Measurements from ENCODE around the gene FAM120B.

FAM120B gene

GRCh38 chr6:170440437-170440836 is 133.9 kb downstream of the FAM120B start:
- ATAC-seq: no peak
- no peak for TF ChIP-seq GLIS3 (CRISPR knock-in tag; IDR thresholded peaks at IDR 0.05)
- TF ChIP-seq ISL1 (CRISPR knock-in tag; IDR thresholded peaks at IDR 0.05): no peak
- no peak for TF ChIP-seq RARB (CRISPR knock-in tag; IDR thresholded peaks at IDR 0.05)
- no peak for TF ChIP-seq ESRRG (CRISPR knock-in tag; IDR thresholded peaks at IDR 0.05)
- TF ChIP-seq, protein P1, sequence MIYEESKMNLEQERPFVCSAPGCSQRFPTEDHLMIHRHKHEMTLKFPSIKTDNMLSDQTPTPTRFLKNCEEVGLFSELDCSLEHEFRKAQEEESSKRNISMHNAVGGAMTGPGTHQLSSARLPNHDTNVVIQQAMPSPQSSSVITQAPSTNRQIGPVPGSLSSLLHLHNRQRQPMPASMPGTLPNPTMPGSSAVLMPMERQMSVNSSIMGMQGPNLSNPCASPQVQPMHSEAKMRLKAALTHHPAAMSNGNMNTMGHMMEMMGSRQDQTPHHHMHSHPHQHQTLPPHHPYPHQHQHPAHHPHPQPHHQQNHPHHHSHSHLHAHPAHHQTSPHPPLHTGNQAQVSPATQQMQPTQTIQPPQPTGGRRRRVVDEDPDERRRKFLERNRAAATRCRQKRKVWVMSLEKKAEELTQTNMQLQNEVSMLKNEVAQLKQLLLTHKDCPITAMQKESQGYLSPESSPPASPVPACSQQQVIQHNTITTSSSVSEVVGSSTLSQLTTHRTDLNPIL (CRISPR knock-in tag; IDR thresholded peaks at IDR 0.05; ENCODE audit: low read depth): no peak
- TF ChIP-seq, protein P2, sequence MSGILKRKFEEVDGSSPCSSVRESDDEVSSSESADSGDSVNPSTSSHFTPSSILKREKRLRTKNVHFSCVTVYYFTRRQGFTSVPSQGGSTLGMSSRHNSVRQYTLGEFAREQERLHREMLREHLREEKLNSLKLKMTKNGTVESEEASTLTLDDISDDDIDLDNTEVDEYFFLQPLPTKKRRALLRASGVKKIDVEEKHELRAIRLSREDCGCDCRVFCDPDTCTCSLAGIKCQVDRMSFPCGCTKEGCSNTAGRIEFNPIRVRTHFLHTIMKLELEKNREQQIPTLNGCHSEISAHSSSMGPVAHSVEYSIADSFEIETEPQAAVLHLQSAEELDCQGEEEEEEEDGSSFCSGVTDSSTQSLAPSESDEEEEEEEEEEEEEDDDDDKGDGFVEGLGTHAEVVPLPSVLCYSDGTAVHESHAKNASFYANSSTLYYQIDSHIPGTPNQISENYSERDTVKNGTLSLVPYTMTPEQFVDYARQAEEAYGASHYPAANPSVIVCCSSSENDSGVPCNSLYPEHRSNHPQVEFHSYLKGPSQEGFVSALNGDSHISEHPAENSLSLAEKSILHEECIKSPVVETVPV (CRISPR knock-in tag; IDR thresholded peaks at IDR 0.05): no peak
- no peak for TF ChIP-seq TOX (CRISPR knock-in tag; IDR thresholded peaks at IDR 0.05; ENCODE audit: borderline replicate concordance)
- TF ChIP-seq SNAI2 (CRISPR knock-in tag; IDR thresholded peaks at IDR 0.05): no peak
- TF ChIP-seq, protein P3, sequence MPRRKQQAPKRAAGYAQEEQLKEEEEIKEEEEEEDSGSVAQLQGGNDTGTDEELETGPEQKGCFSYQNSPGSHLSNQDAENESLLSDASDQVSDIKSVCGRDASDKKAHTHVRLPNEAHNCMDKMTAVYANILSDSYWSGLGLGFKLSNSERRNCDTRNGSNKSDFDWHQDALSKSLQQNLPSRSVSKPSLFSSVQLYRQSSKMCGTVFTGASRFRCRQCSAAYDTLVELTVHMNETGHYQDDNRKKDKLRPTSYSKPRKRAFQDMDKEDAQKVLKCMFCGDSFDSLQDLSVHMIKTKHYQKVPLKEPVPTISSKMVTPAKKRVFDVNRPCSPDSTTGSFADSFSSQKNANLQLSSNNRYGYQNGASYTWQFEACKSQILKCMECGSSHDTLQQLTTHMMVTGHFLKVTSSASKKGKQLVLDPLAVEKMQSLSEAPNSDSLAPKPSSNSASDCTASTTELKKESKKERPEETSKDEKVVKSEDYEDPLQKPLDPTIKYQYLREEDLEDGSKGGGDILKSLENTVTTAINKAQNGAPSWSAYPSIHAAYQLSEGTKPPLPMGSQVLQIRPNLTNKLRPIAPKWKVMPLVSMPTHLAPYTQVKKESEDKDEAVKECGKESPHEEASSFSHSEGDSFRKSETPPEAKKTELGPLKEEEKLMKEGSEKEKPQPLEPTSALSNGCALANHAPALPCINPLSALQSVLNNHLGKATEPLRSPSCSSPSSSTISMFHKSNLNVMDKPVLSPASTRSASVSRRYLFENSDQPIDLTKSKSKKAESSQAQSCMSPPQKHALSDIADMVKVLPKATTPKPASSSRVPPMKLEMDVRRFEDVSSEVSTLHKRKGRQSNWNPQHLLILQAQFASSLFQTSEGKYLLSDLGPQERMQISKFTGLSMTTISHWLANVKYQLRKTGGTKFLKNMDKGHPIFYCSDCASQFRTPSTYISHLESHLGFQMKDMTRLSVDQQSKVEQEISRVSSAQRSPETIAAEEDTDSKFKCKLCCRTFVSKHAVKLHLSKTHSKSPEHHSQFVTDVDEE (CRISPR knock-in tag; IDR thresholded peaks at IDR 0.05): no peak
- TF ChIP-seq PATZ1 (CRISPR knock-in tag; IDR thresholded peaks at IDR 0.05; ENCODE audit: borderline replicate concordance): no peak
- no peak for TF ChIP-seq OSR1 (CRISPR knock-in tag; IDR thresholded peaks at IDR 0.05)
- TF ChIP-seq POU6F1 (CRISPR knock-in tag; IDR thresholded peaks at IDR 0.05; ENCODE audit: borderline replicate concordance, low read depth): no peak
- no peak for TF ChIP-seq ZFP3 (CRISPR knock-in tag; IDR thresholded peaks at IDR 0.05)
- no peak for TF ChIP-seq ZNF565 (CRISPR knock-in tag; conservative IDR thresholded peaks at IDR 0.05; ENCODE audit: low read depth)
- no peak for TF ChIP-seq ARNTL (CRISPR knock-in tag; IDR thresholded peaks at IDR 0.05; ENCODE audit: borderline replicate concordance, low read depth)
- no peak for TF ChIP-seq CSDC2 (CRISPR knock-in tag; IDR thresholded peaks at IDR 0.05)

DNA sequence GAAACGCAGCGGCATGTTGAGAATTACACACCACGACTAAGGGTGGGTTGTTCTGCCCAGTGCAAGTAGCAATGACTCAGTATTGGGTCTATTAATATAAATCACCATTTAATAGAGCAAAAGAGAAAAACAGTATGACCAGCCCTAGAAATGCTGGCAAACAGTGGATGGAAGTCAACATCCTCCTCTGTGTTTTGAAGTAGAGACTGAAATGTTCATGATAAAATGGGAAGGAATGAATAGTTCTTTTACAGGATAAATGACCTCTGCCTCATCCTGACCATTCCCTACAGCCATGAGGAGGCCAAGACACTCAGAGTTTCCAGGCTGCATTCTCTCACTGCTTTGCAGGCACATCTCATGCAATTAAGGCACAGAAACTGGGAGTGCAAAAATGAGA is 134.8 kb downstream of the FAM120B start:
- TF ChIP-seq ZFP30 (CRISPR knock-in tag; IDR thresholded peaks at IDR 0.05): no peak
- no peak for TF ChIP-seq ARNTL (CRISPR knock-in tag; IDR thresholded peaks at IDR 0.05; ENCODE audit: borderline replicate concordance, low read depth)
- no peak for TF ChIP-seq ISL1 (CRISPR knock-in tag; IDR thresholded peaks at IDR 0.05)
- TF ChIP-seq ZFP3 (CRISPR knock-in tag; IDR thresholded peaks at IDR 0.05): no peak
- no peak for TF ChIP-seq ESRRG (CRISPR knock-in tag; IDR thresholded peaks at IDR 0.05)
- no peak for ATAC-seq

DNA sequence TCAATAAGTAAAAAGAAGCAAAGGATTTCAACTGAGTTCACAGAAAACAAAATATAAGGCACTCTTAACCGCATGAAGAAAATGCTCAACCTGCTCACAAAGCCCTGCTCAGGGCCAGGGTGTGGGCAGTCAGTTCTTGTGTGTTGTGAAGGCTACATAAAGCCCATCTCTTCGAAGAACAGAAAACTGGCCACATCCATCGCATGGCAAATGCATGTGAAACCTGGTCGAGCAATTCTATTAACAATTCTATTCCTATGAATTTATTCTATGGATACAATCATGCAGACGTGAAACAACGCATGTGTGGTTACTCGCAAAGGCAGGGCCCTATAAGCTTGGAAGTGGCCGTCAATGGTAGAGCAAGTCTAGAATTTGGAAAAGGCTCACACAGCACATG is 136.0 kb downstream of the FAM120B start:
- no peak for ATAC-seq
- TF ChIP-seq ZNF8 (CRISPR knock-in tag; IDR thresholded peaks at IDR 0.05) (no peak), ZFP30 (CRISPR knock-in tag; IDR thresholded peaks at IDR 0.05) (no peak), POU6F1 (CRISPR knock-in tag; IDR thresholded peaks at IDR 0.05; ENCODE audit: borderline replicate concordance, low read depth) (no peak), CSDC2 (CRISPR knock-in tag; IDR thresholded peaks at IDR 0.05) (no peak), ZC3H10 (CRISPR knock-in tag; IDR thresholded peaks at IDR 0.05) (no peak), PATZ1 (CRISPR knock-in tag; IDR thresholded peaks at IDR 0.05; ENCODE audit: borderline replicate concordance) (no peak), ZFP3 (CRISPR knock-in tag; IDR thresholded peaks at IDR 0.05) (no peak), OSR1 (CRISPR knock-in tag; IDR thresholded peaks at IDR 0.05) (no peak)
- TF ChIP-seq, protein P2 (CRISPR knock-in tag; IDR thresholded peaks at IDR 0.05): no peak
- TF ChIP-seq, protein P3 (CRISPR knock-in tag; IDR thresholded peaks at IDR 0.05): no peak
